OCI-LY7 (cell line): ENCODE results near the gene AOAH. TPM values are rescaled to one million over a fixed set of nuclear protein-coding genes. Genes with fewer than 3 reads are reported as not detected.

ENCODE experiments used
- BruUV-seq: library from RNA; stranded (reverse); fragments of 400-500 nt; replicated peaks from 2 replicates; lab custom pipeline; 2021; lab: Mats Ljungman, UMichigan
- CTCF ChIA-PET: fragments of 300-600 bp; sonication (Branson Sonifier 250); formaldehyde crosslinking; loops from one replicate; lab custom pipeline; 2022; ENCODE audit warnings: antibody characterized with exemption; ENCODE audit not compliant: unreplicated experiment; lab: Charles Lee
- POLR2A ChIA-PET: fragments of 300-600 bp; sonication (Branson Sonifier 250); formaldehyde crosslinking; loops from one replicate; lab custom pipeline; 2022; ENCODE audit warnings: antibody characterized with exemption; lab: Charles Lee
- DNase-seq: peaks from one replicate; pipeline ENCODE4 v3.0.0-alpha.2; 2015; ENCODE audit warnings: low spot score
- H2AFZ ChIP-seq: fragments of 200-600 bp; sonication (generic), shearing (Covaris generic); 2 replicates; pipeline ENCODE4 v1.6.1; 2014; ENCODE audit warnings: mild to moderate bottlenecking, antibody characterized with exemption, low read length, moderate library complexity
- H3K27ac ChIP-seq: fragments of 200-600 bp; sonication (generic); 2 replicates; pipeline ENCODE4 v1.5.1; 2014; ENCODE audit warnings: mixed run types, low read depth, mild to moderate bottlenecking, moderate library complexity, low read length, inconsistent platforms; ENCODE audit not compliant: poor library complexity, severe bottlenecking
- H3K36me3 ChIP-seq: fragments of 200-600 bp; sonication (generic); 2 replicates; pipeline ENCODE4 v1.6.1; 2014; ENCODE audit warnings: mild to moderate bottlenecking, antibody characterized with exemption, low read length, moderate library complexity, mixed read lengths; ENCODE audit not compliant: insufficient read depth
- H3K4me1 ChIP-seq: fragments of 200-600 bp; sonication (generic); 2 replicates; pipeline ENCODE4 v1.5.1; 2014; ENCODE audit warnings: mild to moderate bottlenecking, low read length; ENCODE audit not compliant: insufficient read depth, poor library complexity, severe bottlenecking
- H3K4me2 ChIP-seq: fragments of 200-600 bp; sonication (generic); 2 replicates; pipeline ENCODE4 v1.6.1; 2014; ENCODE audit warnings: mild to moderate bottlenecking, low read length
- H3K4me3 ChIP-seq: fragments of 200-600 bp; sonication (generic); 2 replicates; pipeline ENCODE4 v1.5.1; 2014; ENCODE audit warnings: mild to moderate bottlenecking, low read depth, low read length; ENCODE audit not compliant: poor library complexity, severe bottlenecking
- H3K79me2 ChIP-seq: fragments of 200-600 bp; sonication (generic); 2 replicates; pipeline ENCODE4 v1.6.1; 2016; ENCODE audit warnings: low read depth, mild to moderate bottlenecking, low read length, moderate library complexity, mixed read lengths; ENCODE audit not compliant: insufficient read depth
- H3K9me2 ChIP-seq: fragments of 200-600 bp; sonication (generic); 2 replicates; pipeline ENCODE4 v1.6.1; 2016; ENCODE audit warnings: mild to moderate bottlenecking, low read length, mixed read lengths; ENCODE audit not compliant: insufficient read depth
- H3K9me3 ChIP-seq: fragments of 200-600 bp; sonication (generic); 2 replicates; pipeline ENCODE4 v1.6.1; 2014; ENCODE audit warnings: mild to moderate bottlenecking, mixed run types, low read length, mixed read lengths
- H4K20me1 ChIP-seq: fragments of 200-600 bp; sonication (generic); 2 replicates; pipeline ENCODE4 v1.6.1; 2014; ENCODE audit warnings: mild to moderate bottlenecking, antibody characterized with exemption, low read length, moderate library complexity, mixed read lengths; ENCODE audit not compliant: insufficient read depth
- EZH2phosphoT487 ChIP-seq: fragments of 200-600 bp; sonication (generic); IDR thresholded peaks from 2 replicates; pipeline ENCODE4 v1.6.1; 2018; ENCODE audit warnings: low read depth, borderline replicate concordance, mild to moderate bottlenecking, mixed run types, antibody characterized with exemption, low read length, moderate library complexity, mixed read lengths
- intact Hi-C: fragments of 100-400 bp; cut with micrococcal nuclease; formaldehyde crosslinking; loops from one replicate; pipeline ENCODE4 v1.10.0; 2022; ENCODE audit not compliant: unreplicated experiment
- total RNA-seq, 2 experiments: library from RNA; depleted of rRNA in 1 of 2; stranded (reverse); fragments of >200 nt in 1 of 2; shearing (Covaris generic) in 1 of 2; gene quantifications; 2 replicates each; pipeline ENCODE4 v1.2.3, GENCODE V29; 2014 to 2022
- TF ChIP-seq, protein P1 (sequence below): fragments of 200-600 bp; sonication (generic); conservative IDR thresholded peaks from 2 replicates; pipeline ENCODE4 v1.5.1; 2014; ENCODE audit warnings: mild to moderate bottlenecking, antibody characterized with exemption, low read length, moderate library complexity, mixed read lengths

Gene AOAH
- total RNA-seq, 2 experiments from 2014 or later = 0.13 to 0.61 TPM

DNA sequence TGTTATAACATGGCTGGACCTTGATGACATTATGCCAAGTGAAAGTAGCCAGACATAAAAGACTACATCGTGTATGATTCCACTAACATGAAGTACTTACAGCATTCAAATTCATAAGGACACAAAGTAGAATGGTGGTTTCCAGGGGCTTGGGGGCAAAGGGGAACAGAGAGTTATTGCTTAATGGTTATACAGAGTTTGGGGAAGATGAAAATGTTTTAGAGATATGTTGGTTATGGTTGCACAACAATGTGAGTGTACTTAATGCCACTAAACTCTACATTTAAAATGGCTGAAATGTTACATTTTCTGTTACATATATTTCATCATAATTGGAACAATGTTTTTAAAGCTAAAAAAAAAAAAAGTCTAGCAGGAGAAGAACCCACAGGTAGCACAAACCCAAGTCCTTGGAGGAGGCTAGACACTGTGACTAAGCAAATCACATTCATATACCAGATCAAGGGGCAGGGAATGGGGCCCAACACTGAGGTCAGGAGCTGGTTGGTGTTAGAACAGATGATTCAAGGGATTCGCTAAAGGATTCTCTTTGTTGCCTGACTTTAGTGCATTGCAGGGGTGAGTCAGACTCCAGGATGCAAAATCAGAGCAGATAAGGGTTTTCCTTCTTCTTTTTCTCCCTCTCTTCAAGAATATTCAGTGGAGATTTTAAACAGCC lies 25.1 kb upstream of the AOAH start:
- Histone ChIP-seq H3K4me1 (no peaks in the 10 kb centered on the region), H3K4me2 (no peak overlapping the region), H3K9me3 (no peaks in the 10 kb centered on the region), H2AFZ (no peak overlapping the region), H3K27ac (no peak overlapping the region), H3K9me2 (no peaks in the 10 kb centered on the region), H3K4me3 (no peak overlapping the region), H3K79me2 (no peaks in the 10 kb centered on the region), H3K36me3 (no peaks in the 10 kb centered on the region), H4K20me1 (no peaks in the 10 kb centered on the region)
- ChIA-PET CTCF (no interaction called here), POLR2A (interaction anchor here (0.5 to 0.7 kb wide), 2 partner anchors 212 to 278 kb away, joined by 3 read pairs; no protein-coding TSS in a partner anchor)
- intact Hi-C loops = no loop called here
- no peak for TF ChIP-seq EZH2phosphoT487
- TF ChIP-seq, protein P1, sequence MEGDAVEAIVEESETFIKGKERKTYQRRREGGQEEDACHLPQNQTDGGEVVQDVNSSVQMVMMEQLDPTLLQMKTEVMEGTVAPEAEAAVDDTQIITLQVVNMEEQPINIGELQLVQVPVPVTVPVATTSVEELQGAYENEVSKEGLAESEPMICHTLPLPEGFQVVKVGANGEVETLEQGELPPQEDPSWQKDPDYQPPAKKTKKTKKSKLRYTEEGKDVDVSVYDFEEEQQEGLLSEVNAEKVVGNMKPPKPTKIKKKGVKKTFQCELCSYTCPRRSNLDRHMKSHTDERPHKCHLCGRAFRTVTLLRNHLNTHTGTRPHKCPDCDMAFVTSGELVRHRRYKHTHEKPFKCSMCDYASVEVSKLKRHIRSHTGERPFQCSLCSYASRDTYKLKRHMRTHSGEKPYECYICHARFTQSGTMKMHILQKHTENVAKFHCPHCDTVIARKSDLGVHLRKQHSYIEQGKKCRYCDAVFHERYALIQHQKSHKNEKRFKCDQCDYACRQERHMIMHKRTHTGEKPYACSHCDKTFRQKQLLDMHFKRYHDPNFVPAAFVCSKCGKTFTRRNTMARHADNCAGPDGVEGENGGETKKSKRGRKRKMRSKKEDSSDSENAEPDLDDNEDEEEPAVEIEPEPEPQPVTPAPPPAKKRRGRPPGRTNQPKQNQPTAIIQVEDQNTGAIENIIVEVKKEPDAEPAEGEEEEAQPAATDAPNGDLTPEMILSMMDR = no peak
- BruUV-seq = no TSS peak
- no peak for DNase-seq

DNA sequence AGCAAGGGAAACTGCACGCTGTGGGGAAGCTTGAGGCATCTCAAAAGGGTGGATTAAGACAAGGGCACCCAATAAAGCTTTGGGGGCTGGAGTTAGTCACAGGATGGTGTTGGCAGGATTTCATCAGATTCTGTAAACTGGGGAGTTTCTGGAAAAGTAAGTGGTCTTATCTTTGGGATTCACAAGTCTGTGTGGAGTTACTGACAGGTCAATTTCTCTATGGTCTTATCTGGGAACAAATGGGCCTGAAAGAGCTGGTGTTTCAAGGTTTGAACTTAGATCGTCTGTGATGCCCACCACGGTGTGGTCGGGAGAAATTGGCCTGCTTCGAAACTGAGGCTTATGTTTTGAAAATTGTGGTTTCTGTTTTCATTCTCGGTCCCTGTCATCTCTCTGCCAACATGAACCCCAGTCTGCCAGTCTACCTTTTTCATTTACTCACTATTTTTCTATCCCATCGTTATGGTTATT lies 23.8 kb upstream of the AOAH start:
- no peak overlapping the region for H3K27ac ChIP-seq
- ChIA-PET POLR2A (interaction anchor here (1.3 kb wide), 1 partner anchor 12 kb away, joined by 3 read pairs; no protein-coding TSS in a partner anchor), CTCF (no interaction called here)
- H3K79me2 ChIP-seq = no peaks in the 10 kb centered on the region
- H4K20me1 ChIP-seq = no peaks in the 10 kb centered on the region
- H3K4me3 ChIP-seq = no peak overlapping the region
- H3K4me2 ChIP-seq = no peak overlapping the region
- BruUV-seq = no TSS peak
- DNase-seq = no peak
- intact Hi-C loops = no loop called here
- no peaks in the 10 kb centered on the region for H3K9me2 ChIP-seq
- TF ChIP-seq, protein P1 = no peak
- TF ChIP-seq EZH2phosphoT487 = no peak
- no peaks in the 10 kb centered on the region for H3K4me1 ChIP-seq
- no peaks in the 10 kb centered on the region for H3K9me3 ChIP-seq
- H3K36me3 ChIP-seq = no peaks in the 10 kb centered on the region
- H2AFZ ChIP-seq = no peak overlapping the region
